Activated T-cell treated with anti-CD3 and anti-CD28 coated beads for 48 hours (primary cell): ENCODE results near the gene PAX8.

Experiments used
- DNase-seq: peaks from one replicate; pipeline ENCODE4 v3.0.0-alpha.2; 2020; ENCODE audit warnings: low read depth

PAX8 gene

GRCh38 chr2:113236367-113237159 is 42.2 kb downstream of the PAX8 start:
- DNase-seq: no peak

- DNase-seq: peak; percentile 60
Observed at GRCh38 chr2:113235347-113236226, 43.1 kb downstream of the PAX8 start.

GRCh38 chr2:113234721-113235346 is 43.9 kb downstream of the PAX8 start:
- no peak for DNase-seq

- DNase-seq: no peak
Observed at GRCh38 chr2:113233593-113234550, 44.8 kb downstream of the PAX8 start.

- no peak for DNase-seq
Observed at GRCh38 chr2:113232740-113233139, 46.0 kb downstream of the PAX8 start.

- DNase-seq: no peak
Observed at GRCh38 chr2:113232123-113232522, 46.6 kb downstream of the PAX8 start.

- no peak for DNase-seq
Observed at GRCh38 chr2:113231064-113231463, 47.7 kb downstream of the PAX8 start.

- DNase-seq: no peak
Observed at GRCh38 chr2:113230531-113230930, 48.2 kb downstream of the PAX8 start.

- DNase-seq: no peak
Observed at GRCh38 chr2:113229795-113230194, 48.9 kb downstream of the PAX8 start.

- DNase-seq: no peak
Observed at GRCh38 chr2:113228991-113229716, 49.6 kb downstream of the PAX8 start.

GRCh38 chr2:113228351-113228750 is 50.4 kb downstream of the PAX8 start:
- DNase-seq: no peak

GRCh38 chr2:113227698-113228097 is 51.0 kb downstream of the PAX8 start:
- no peak for DNase-seq

- DNase-seq: no peak
Observed at GRCh38 chr2:113227290-113227689, 51.4 kb downstream of the PAX8 start.

GRCh38 chr2:113226462-113226861 is 52.3 kb downstream of the PAX8 start:
- no peak for DNase-seq

GRCh38 chr2:113225263-113226259 is 53.2 kb downstream of the PAX8 start:
- DNase-seq: no peak

GRCh38 chr2:113224647-113225236 is 54.0 kb downstream of the PAX8 start:
- no peak for DNase-seq

- DNase-seq: no peak
Observed at GRCh38 chr2:113223813-113224212, 54.9 kb downstream of the PAX8 start.

- no peak for DNase-seq
Observed at GRCh38 chr2:113221846-113222245, 56.9 kb downstream of the PAX8 start.
